ENCODE results near the gene ELF5.

- no peak for TF ChIP-seq CTCF (IDR thresholded peaks at IDR 0.05)
- no peak for TF ChIP-seq POLR2A (IDR thresholded peaks at IDR 0.05)
- no peak for TF ChIP-seq POLR2AphosphoS5 (IDR thresholded peaks at IDR 0.05; ENCODE audit: insufficient read depth in 1 of 2, low read depth in 1 of 2)
These were observed 20.1 kb downstream of the ELF5 start for GRCh38 chr11:34493468-34493867.
